ENCODE results near the gene FHOD3.
"Not testable (repeated sequence)": the region's sequence is repeated elsewhere in the genome, so short reads cannot be mapped to it uniquely, and the experiment has no call there.

The FHOD3 gene

DNA sequence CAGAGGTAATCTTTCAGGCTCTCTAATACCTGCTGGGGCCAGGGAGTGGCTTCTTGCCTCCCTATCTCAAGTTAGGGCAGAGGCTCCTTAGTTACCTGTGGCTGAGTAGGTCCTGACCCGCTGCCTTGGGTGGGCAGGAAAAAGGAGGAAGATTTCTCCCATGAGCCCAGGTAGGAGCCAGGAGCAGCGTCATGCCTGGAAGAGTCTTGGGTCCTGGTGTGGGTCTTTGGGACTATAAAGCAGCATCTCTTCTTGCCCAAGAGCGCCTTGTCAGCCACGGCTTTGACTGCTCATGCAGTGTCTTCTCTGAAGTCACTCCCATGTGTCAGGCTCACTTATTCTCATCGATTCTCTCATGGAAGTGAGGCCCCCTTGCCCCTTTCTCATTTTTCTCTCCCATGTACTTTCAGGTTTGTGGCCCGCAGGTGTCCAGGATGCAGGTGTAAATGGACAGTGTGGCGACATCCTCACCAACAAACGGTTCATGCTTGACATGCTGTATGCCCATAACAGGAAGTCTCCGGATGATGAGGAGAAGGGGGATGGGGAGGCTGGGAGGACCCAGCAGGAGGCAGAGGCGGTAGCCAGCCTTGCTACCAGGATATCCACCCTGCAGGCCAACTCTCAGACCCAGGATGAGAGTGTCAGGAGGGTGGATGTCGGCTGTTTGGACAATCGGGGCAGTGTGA lies 420.1 kb downstream of the FHOD3 start:
- H3K4me3 ChIP-seq (ENCODE audit: low read depth, low read length): no peak overlapping the region
- TF ChIP-seq, protein P1, sequence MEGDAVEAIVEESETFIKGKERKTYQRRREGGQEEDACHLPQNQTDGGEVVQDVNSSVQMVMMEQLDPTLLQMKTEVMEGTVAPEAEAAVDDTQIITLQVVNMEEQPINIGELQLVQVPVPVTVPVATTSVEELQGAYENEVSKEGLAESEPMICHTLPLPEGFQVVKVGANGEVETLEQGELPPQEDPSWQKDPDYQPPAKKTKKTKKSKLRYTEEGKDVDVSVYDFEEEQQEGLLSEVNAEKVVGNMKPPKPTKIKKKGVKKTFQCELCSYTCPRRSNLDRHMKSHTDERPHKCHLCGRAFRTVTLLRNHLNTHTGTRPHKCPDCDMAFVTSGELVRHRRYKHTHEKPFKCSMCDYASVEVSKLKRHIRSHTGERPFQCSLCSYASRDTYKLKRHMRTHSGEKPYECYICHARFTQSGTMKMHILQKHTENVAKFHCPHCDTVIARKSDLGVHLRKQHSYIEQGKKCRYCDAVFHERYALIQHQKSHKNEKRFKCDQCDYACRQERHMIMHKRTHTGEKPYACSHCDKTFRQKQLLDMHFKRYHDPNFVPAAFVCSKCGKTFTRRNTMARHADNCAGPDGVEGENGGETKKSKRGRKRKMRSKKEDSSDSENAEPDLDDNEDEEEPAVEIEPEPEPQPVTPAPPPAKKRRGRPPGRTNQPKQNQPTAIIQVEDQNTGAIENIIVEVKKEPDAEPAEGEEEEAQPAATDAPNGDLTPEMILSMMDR (IDR thresholded peaks at IDR 0.05; ENCODE audit: borderline replicate concordance, insufficient read depth, low read depth, low read length): no peak

DNA sequence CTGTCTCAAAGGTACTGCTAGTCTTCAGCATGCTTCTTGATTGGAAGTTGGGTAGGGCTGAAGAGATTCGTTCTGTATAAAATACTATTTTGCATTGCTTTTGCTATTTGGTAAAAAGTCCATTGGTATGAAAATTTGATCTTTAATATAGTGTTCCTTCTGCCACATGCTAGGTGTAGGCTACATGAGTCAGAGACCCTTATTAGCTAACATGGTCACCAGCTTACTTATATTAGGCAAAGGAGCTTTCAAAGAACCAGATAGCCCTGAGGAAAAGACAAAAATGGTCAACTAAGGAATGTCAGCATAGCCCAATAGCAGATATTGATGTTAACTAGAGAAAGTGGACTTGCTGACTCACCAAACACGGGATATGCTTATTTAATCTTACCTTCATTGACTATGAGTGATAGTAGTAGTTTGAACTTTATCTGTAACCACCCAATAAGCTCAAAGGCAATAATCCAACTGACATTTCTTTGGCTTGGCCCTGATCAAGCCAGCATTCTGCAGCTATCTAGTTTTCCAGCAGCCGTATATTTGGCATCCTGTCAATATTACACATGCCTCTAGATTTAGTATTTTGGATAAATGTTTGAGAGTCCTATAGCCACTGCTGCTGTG lies 421.3 kb downstream of the FHOD3 start:
- TF ChIP-seq, protein P1 (IDR thresholded peaks at IDR 0.05; ENCODE audit: borderline replicate concordance, insufficient read depth, low read depth, low read length): no peak
- no peak overlapping the region for H3K4me3 ChIP-seq (ENCODE audit: low read depth, low read length)

DNA sequence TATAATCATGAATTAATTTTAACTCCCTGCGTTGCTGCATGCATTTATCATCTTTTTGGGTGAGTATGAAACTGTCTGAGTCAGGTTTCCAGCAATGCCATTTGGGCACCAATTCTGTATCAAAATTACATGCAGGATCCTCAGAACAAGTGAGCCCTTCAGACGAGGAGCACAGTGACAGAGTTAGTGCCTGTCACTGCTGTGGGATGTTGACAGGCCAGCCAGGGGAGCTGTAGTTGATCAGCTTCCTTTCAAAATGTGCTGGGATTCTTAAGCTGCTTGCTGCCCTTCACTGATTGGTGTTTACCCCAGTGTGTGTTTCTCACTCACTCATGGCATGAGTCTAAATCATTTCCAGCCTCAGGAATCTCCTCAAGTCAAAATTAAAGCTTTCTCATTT lies 422.1 kb downstream of the FHOD3 start:
- H3K4me3 ChIP-seq (ENCODE audit: low read depth, low read length): no peak overlapping the region
- TF ChIP-seq, protein P1 (IDR thresholded peaks at IDR 0.05; ENCODE audit: borderline replicate concordance, insufficient read depth, low read depth, low read length): no peak

DNA sequence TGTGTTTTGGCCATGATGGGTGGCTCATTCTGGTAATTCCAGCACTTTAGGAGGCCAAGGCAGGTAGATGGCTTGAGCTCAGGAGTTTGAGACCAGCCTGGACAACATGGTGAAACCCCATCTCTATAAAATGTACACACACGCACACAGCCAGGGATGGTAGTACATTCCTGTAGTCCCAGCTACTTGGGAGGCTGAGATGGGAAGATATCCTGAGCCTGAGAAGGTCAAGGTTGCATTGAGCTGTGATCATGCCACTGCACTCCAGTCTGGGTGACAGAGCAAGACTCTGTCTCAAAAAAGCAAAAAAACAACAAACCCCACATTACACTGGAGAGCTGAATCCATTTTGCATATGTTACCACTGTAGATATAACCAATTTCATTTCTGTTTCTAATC lies 423.8 kb downstream of the FHOD3 start:
- not testable (repeated sequence) for H3K4me3 ChIP-seq (ENCODE audit: low read depth, low read length)

DNA sequence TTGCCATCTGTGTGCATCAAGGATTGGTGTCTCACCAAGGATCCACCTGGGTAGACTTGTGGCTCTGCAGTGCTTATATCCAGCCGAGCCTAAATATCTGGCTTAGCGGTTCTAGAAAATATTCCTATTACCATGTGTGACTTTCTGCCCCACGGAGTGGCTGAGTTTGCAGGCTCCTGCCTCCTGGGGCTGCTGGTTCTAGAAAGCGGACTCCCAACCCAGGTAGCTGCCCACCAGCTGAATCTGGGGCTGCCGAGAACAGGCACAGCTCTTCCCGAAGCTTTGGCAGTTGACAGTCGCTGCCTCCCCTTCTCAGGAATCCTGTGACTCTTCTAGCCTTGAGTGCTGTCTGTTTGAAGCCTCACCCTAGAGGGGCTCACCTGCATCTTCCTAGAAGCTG lies 426.7 kb downstream of the FHOD3 start:
- TF ChIP-seq, protein P1 (IDR thresholded peaks at IDR 0.05; ENCODE audit: borderline replicate concordance, insufficient read depth, low read depth, low read length): no peak
- H3K4me3 ChIP-seq (ENCODE audit: low read depth, low read length): no peak overlapping the region

DNA sequence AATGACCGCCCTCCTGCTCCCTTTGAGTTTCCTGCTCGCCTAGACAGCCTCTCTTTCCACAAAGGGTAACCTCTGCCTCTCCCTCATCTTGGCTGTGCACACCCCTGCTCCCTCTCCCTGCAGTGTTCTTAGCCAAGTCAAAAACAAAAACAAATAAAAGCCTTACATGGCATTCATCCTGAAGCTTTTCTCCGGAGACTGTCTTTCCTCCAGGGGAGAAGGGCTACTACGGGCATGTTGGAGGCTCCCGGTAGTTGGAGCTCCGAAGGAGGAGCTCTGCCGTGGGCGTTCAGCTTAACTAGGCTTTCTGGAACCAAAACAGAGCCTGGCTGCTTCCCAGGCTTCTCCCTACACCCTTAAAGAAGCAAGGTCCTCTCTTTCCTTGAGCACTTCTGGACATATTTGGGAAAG lies 427.1 kb downstream of the FHOD3 start:
- H3K4me3 ChIP-seq (ENCODE audit: low read depth, low read length): no peak overlapping the region
- TF ChIP-seq, protein P1 (IDR thresholded peaks at IDR 0.05; ENCODE audit: borderline replicate concordance, insufficient read depth, low read depth, low read length): no peak

DNA sequence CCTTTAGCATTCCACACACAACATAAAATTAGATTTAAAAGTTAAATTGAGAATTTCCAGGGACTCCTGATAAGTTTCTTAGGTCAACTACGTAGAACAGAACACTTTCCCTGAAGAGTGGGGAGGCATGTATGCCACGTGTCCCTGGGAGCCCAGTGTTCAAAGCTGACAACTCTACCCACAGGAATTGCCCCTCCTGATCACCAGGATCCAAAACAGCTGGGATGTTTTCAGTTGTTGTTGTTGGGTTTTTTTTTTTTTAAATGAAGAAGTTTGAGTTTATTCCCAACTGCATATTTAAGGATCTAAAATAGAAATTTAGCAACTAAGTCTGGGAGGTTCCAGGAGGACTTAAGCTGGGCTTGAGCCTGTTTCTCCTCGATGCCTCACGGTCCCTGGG lies 430.8 kb downstream of the FHOD3 start:
- TF ChIP-seq, protein P1 (IDR thresholded peaks at IDR 0.05; ENCODE audit: borderline replicate concordance, insufficient read depth, low read depth, low read length): no peak

More for the DNA sequence above, 430.8 kb downstream of the FHOD3 start:
- no peak overlapping the region for H3K4me3 ChIP-seq (ENCODE audit: low read depth, low read length)

All from GM12875 (cell line).